ENCODE data around the gene RXRG. TPM values are rescaled to one million over a fixed set of nuclear protein-coding genes. Genes with fewer than 3 reads are reported as not detected.

Gene RXRG
- total and polyA plus RNA-seq, 2 donors (not counting 3 experiments of a cell fraction or from before 2014, with no cell fraction given) = not detected

- no peaks in the 10 kb centered on the region for H3K4me1 ChIP-seq (ENCODE audit: control insufficient read depth, extremely low read depth, insufficient read depth, low read length)
- H3K27me3 ChIP-seq (ENCODE audit: control insufficient read depth in 2 of 2, insufficient read depth in 2 of 2, low read length in 2 of 2) = peaks cover 0 to 4% of the 10 kb centered on the region in 2 experiments
- H3K4me2 ChIP-seq (ENCODE audit: insufficient read depth, low read length) = no peak overlapping the region
- FAIRE-seq (no peak), DNase-seq (ENCODE audit: low read depth, low spot score) (no peak)
- H3K36me3 ChIP-seq (ENCODE audit: control insufficient read depth in 2 of 2, extremely low read depth in 1 of 2, insufficient read depth in 2 of 2, low read length in 2 of 2) = no peaks in the 10 kb centered on the region
- intact Hi-C loops (cut with micrococcal nuclease) = no loop called here
- dilution Hi-C loops (cut with MboI; ENCODE audit: extremely low pct_ligation_motif_present, low sequenced_read_pairs) = no loop called here
- BruUV-seq (replicated peaks) = no TSS peak
- no peaks in the 10 kb centered on the region for H3K9me1 ChIP-seq (replicated peaks; ENCODE audit: control insufficient read depth, extremely low read depth, insufficient read depth, low read length)
- no peaks in the 10 kb centered on the region for H3K79me2 ChIP-seq (ENCODE audit: control insufficient read depth, insufficient read depth, low read length)
- ChIA-PET POLR2A (no interaction called here), CTCF (no interaction called here)
- no peaks in the 10 kb centered on the region for H3K9me3 ChIP-seq (replicated peaks; ENCODE audit: control insufficient read depth, insufficient read depth, low read length)
- no peak overlapping the region for H2AFZ ChIP-seq (ENCODE audit: low read depth, low read length)
- TF ChIP-seq JUN (IDR thresholded peaks at IDR 0.05; ENCODE audit: borderline replicate concordance, insufficient read depth, insufficient read length, low read depth) = no peak
- TF ChIP-seq GATA2 (IDR thresholded peaks at IDR 0.05; ENCODE audit: insufficient read depth, insufficient read length, low read depth, low read length) = no peak
- TF ChIP-seq POLR2A (IDR thresholded peaks at IDR 0.05; ENCODE audit: low read depth, low read length) = no peak
- TF ChIP-seq MYC (IDR thresholded peaks at IDR 0.05; ENCODE audit: low read depth, low read length) = no peak
- TF ChIP-seq POLR2AphosphoS5 (IDR thresholded peaks at IDR 0.05; ENCODE audit: insufficient read depth, low read depth, low read length) = no peak
- no peak for TF ChIP-seq FOS (IDR thresholded peaks at IDR 0.05; ENCODE audit: borderline replicate concordance, insufficient read depth, low read length)
- TF ChIP-seq MAX (IDR thresholded peaks at IDR 0.05; ENCODE audit: insufficient read depth, insufficient read length) = no peak
- no peak for TF ChIP-seq EZH2 (IDR thresholded peaks at IDR 0.05; ENCODE audit: borderline replicate concordance, low read depth, low read length, severe bottlenecking)
- H3K4me3 ChIP-seq (replicated peaks in 1 of 3; ENCODE audit: insufficient read depth in 1 of 3, low read depth in 1 of 3, low read length in 3 of 3) = no peak overlapping the region
- H4K20me1 ChIP-seq (replicated peaks; ENCODE audit: control insufficient read depth, extremely low read depth, insufficient read depth, low read length) = no peaks in the 10 kb centered on the region
- H3K27ac ChIP-seq (ENCODE audit: insufficient read depth, low read depth, low read length) = no peak overlapping the region
- no peak overlapping the region for H3K9ac ChIP-seq (replicated peaks; ENCODE audit: extremely low read depth, insufficient read depth, low read length)
These were observed 11.2 kb upstream of the RXRG start for GRCh38 chr1:165456114-165456513.

- CTCF ChIA-PET = no interaction called here
- Histone ChIP-seq H3K4me3 (replicated peaks in 1 of 3; ENCODE audit: insufficient read depth in 1 of 3, low read depth in 1 of 3, low read length in 3 of 3) (no peak overlapping the region), H4K20me1 (replicated peaks; ENCODE audit: control insufficient read depth, extremely low read depth, insufficient read depth, low read length) (no peaks in the 10 kb centered on the region), H3K4me1 (ENCODE audit: control insufficient read depth, extremely low read depth, insufficient read depth, low read length) (no peaks in the 10 kb centered on the region), H3K9me1 (replicated peaks; ENCODE audit: control insufficient read depth, extremely low read depth, insufficient read depth, low read length) (no peaks in the 10 kb centered on the region), H3K27me3 (ENCODE audit: control insufficient read depth in 2 of 2, insufficient read depth in 2 of 2, low read length in 2 of 2) (peaks cover 0 to 4% of the 10 kb centered on the region in 2 experiments), H2AFZ (ENCODE audit: low read depth, low read length) (no peak overlapping the region), H3K9me3 (replicated peaks; ENCODE audit: control insufficient read depth, insufficient read depth, low read length) (no peaks in the 10 kb centered on the region), H3K4me2 (ENCODE audit: insufficient read depth, low read length) (no peak overlapping the region), H3K79me2 (ENCODE audit: control insufficient read depth, insufficient read depth, low read length) (no peaks in the 10 kb centered on the region), H3K36me3 (ENCODE audit: control insufficient read depth in 2 of 2, extremely low read depth in 1 of 2, insufficient read depth in 2 of 2, low read length in 2 of 2) (no peaks in the 10 kb centered on the region), H3K9ac (replicated peaks; ENCODE audit: extremely low read depth, insufficient read depth, low read length) (no peak overlapping the region), H3K27ac (ENCODE audit: insufficient read depth, low read depth, low read length) (no peak overlapping the region)
- no TSS peak for BruUV-seq (replicated peaks)
- POLR2A ChIA-PET = no interaction called here
- no peak for DNase-seq (ENCODE audit: low read depth, low spot score)
- intact Hi-C loops (cut with micrococcal nuclease) (no loop called here), dilution Hi-C loops (cut with MboI; ENCODE audit: extremely low pct_ligation_motif_present, low sequenced_read_pairs) (no loop called here)
- TF ChIP-seq POLR2A (IDR thresholded peaks at IDR 0.05; ENCODE audit: low read depth, low read length) = no peak
- TF ChIP-seq MYC (IDR thresholded peaks at IDR 0.05; ENCODE audit: low read depth, low read length) = no peak
- TF ChIP-seq GATA2 (IDR thresholded peaks at IDR 0.05; ENCODE audit: insufficient read depth, insufficient read length, low read depth, low read length) = no peak
- TF ChIP-seq POLR2AphosphoS5 (IDR thresholded peaks at IDR 0.05; ENCODE audit: insufficient read depth, low read depth, low read length) = no peak
- TF ChIP-seq EZH2 (IDR thresholded peaks at IDR 0.05; ENCODE audit: borderline replicate concordance, low read depth, low read length, severe bottlenecking) = no peak
- no peak for TF ChIP-seq JUN (IDR thresholded peaks at IDR 0.05; ENCODE audit: borderline replicate concordance, insufficient read depth, insufficient read length, low read depth)
- no peak for TF ChIP-seq CTCF (IDR thresholded peaks at IDR 0.05; ENCODE audit: extremely low read depth in 1 of 2, insufficient read depth in 1 of 2, low read depth in 1 of 2, low read length in 2 of 2)
- TF ChIP-seq MAX (IDR thresholded peaks at IDR 0.05; ENCODE audit: insufficient read depth, insufficient read length) = no peak
- no peak for TF ChIP-seq FOS (IDR thresholded peaks at IDR 0.05; ENCODE audit: borderline replicate concordance, insufficient read depth, low read length)
- FAIRE-seq = no peak
These were observed 10.2 kb upstream of the RXRG start for GRCh38 chr1:165455111-165455510.

Measured in endothelial cell of umbilical vein (primary cell).